ENCODE measurements around the gene MT1G. TPM values are rescaled to one million over a fixed set of nuclear protein-coding genes. Genes with fewer than 3 reads are reported as not detected.

MT1G gene
- polyA plus RNA-seq, 1 donor from 2014 or later = not detected

Other genes with a start within 250 kb of the MT1G start
- 101 and 103 TPM in 2 replicates for gene AMFR, start 242.5 kb downstream of the MT1G start, polyA plus RNA-seq
- gene NUDT21, start 216.7 kb downstream of the MT1G start, polyA plus RNA-seq = 168 and 192 TPM in 2 replicates
- 35.6 and 36.3 TPM in 2 replicates for gene OGFOD1, start 216.5 kb downstream of the MT1G start, polyA plus RNA-seq
- 197 and 222 TPM in 2 replicates for gene BBS2, start 148.0 kb downstream of the MT1G start, polyA plus RNA-seq
- not detected in 2 replicates for gene MT4, start 103.0 kb downstream of the MT1G start, polyA plus RNA-seq
- gene MT3, start 78.5 kb downstream of the MT1G start, polyA plus RNA-seq = 1.9 and 8.2 TPM in 2 replicates
- gene MT2A, start 59.5 kb downstream of the MT1G start, polyA plus RNA-seq = not detected in 2 replicates
- gene MT1E, start 42.3 kb downstream of the MT1G start, polyA plus RNA-seq = not detected in 2 replicates
- gene MT1M, start 35.4 kb downstream of the MT1G start, polyA plus RNA-seq = not detected in 2 replicates
- not detected in 2 replicates for gene MT1A, start 29.4 kb downstream of the MT1G start, polyA plus RNA-seq
- gene MT1B, start 16.2 kb downstream of the MT1G start, polyA plus RNA-seq = not detected in 2 replicates
- gene MT1F, start 10.1 kb downstream of the MT1G start, polyA plus RNA-seq = 1.8 and 1.9 TPM in 2 replicates
- gene MT1H, start 1.7 kb upstream of the MT1G start, polyA plus RNA-seq = not detected in 2 replicates
- 3.0 and 8.1 TPM in 2 replicates for gene MT1X, start 14.4 kb upstream of the MT1G start, polyA plus RNA-seq
- 237 and 264 TPM in 2 replicates for gene NUP93, start 62.1 kb upstream of the MT1G start, polyA plus RNA-seq
- 0.09 TPM in 1 of 2 replicates, not detected in the other for gene SLC12A3, start 197.1 kb upstream of the MT1G start, polyA plus RNA-seq